Measurements from ENCODE around the gene FBXW12.
"Not testable (repeated sequence)": the region's sequence is repeated elsewhere in the genome, so short reads cannot be mapped to it uniquely, and the experiment has no call there.

The FBXW12 gene

DNA sequence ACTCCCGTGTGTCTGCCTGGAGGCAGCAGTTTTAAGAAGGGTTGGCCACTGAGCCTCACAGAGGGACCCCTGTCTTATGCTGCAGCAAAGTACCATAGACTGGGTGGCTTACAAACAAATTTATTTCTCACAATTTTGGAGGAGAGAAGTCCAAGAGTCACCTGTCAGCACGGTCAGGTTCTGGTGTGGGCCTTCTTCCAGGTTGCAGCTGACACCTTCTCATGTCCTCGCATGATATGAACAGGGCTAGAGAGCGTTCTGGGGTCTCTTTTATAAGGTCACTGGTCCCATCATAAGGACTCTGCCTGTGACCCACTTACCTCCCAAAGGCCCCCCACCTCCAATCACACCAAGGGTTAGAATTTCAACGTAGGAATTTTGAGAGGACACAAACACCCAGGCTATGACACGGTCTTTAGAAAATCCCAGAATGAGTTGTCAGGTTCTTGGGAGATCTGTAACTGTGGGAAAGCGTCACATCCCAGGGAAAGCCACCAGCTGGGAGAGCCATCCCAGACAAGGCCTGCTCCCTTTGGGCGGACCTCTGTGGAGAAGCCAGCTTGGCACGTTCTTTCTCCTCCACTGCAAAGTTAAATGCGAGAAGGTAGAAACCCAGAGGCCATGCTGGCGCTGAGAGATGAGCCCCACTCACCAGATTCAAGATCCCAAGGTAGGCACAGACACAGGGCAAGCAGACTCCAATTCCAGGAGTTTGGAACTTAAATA lies at the start of gene FBXW12:
Gene FBXW12 (plus strand): TSS at position 569 of the 726 bp plus-strand sequence. CDS start 549 bp downstream, outside the sequence.
- no peak for DNase-seq (ENCODE audit: low read depth in 3 of 3)

DNA sequence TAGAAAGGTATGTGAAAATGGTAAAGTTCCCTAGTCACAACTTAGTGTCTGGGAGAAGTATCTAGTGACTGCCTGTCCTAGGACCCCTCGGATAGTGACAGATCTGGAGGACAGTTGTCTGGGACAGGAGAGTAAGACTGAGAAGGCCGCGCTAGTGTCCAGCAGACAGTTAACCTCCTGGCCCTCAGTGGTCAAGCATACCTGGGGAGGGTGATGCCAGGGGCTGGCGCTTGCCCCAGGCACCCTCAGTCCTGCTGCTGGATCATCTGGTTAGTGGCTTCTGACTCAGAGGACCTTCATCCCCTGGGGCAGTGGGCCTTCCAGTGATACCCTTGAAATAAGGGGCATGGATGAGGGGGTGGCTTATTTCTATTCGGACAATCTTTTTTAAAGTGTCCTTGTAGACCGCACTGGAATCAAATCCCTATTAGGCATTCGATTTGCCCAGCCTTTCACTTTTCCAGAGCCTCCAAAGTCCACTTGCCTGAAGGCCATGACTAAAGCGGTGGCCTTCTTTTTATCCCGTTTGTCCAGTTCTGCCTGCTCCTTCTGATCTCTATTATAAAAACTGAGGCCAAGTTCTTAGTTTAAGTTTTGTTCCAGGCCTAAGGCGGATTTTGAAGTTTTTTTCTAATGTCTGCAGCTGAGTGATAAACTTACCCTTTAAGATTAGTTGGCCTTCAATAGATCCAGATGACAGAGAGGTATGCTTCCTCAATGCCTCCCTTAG lies 40.1 kb upstream of the FBXW12 start:
- not testable (repeated sequence) for DNase-seq (ENCODE audit: low read depth in 3 of 3)

DNA sequence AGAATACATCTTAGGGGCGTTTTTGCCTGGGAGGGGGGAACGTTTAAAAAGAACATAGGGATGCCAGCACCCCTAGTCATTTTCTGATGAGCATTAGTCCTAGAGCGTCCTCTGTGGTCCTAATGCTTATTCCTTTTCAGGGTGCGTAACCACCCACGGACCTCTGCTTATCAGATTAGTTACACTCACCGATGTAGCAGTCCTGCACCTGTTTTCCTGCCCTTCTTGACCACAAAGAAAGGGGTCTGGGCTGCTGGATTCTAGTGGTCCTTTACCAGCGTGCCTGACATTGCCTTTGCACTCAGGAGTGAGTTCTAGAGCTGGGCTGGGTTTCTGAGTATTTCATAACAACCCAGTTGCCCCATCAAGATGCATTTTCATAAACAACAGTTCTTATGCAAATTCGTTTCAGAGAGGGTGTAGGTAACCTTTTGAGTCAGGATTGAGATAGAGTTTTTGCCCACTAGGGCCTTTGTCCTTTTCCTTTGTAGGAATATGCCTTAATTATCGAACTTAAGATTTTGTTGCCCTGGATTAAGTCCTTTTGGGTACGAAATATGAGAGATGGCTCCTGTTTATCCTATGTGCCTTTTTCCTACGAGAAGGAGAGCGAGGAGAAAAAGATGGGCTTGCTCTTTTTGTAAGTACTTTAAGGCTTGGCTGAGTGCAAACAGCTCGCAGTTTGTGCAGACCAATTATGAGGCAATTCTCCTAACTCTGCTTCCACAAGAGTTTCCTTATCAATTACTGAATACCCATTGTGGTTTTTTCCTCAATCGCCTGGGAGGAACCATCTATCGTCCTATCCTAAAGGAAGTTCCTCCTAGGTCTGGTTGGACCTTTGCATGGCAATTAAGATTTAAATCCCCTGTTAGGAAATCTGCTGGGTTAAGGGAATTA lies 38.4 kb upstream of the FBXW12 start, which contains the start of gene SPINK8:
Gene SPINK8 (minus strand): TSS at position 316 of the 900 bp plus-strand sequence. CDS start 5,320 bp downstream, outside the sequence.
- not testable (repeated sequence) for DNase-seq (ENCODE audit: low read depth in 3 of 3)

DNA sequence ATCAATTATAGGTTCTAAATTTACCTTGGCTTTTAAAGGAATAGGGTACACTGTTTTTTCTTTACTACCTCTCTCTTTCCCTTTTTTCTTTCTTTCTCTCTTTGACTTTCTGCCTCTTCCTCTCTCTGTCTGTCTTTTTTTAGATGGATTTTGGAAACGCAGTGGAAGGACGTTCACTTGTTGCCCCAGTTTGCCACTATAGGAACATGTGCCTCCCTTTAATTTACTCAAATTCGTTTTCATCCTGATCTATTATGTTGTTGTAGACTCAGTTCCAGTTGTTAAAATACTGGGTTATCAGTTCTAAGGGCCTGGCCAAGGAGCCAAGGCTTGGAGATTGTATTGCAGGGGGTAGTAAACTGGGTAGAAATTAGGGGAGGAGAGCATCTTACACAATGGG lies 37.4 kb upstream of the FBXW12 start:
- no peak for DNase-seq (ENCODE audit: low read depth in 3 of 3)

DNA sequence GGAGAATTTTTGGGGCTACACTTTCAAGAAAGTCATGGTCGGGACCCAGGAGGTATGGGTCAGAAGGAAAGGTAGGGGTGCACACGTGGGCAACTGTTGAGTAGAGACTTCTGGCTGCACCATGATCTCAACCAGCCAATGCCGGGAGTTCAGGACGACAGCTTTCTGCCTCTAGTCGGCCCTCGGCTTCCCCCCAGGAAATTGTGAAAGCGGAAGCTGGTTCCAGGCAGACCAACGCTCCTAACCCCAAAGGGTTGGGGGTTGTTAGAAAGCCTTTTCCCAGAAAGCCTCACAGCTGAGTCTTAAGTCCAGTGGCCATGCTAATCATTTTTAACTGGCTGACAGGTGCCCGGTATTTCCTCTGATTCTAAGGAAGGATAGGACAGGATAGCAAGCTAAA lies 36.7 kb upstream of the FBXW12 start:
- not testable (repeated sequence) for DNase-seq (ENCODE audit: low read depth in 3 of 3)

DNA sequence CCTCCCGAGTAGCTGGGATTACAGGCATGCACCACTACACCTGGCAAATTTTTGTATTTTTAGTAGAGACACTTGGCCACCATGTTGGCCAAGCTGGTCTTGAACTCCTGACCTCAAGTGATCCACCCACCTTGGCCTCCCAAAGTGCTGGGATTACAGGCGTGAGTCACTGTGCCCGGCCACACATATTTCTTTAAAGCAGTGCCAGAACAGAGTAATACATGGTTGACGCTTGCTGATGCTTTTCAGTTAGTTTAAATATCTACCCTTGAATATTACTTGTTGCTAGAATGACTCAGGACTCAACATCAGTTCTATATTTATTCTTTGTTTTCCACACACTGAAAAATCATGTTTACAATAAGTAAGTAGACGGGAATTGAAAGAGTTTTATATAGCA lies 34.5 kb upstream of the FBXW12 start:
- not testable (repeated sequence) for DNase-seq (ENCODE audit: low read depth in 3 of 3)

- no peak for DNase-seq (ENCODE audit: low read depth in 3 of 3)
Observed at GRCh38 chr3:48338635-48339034, 33.4 kb upstream of the FBXW12 start.

DNA sequence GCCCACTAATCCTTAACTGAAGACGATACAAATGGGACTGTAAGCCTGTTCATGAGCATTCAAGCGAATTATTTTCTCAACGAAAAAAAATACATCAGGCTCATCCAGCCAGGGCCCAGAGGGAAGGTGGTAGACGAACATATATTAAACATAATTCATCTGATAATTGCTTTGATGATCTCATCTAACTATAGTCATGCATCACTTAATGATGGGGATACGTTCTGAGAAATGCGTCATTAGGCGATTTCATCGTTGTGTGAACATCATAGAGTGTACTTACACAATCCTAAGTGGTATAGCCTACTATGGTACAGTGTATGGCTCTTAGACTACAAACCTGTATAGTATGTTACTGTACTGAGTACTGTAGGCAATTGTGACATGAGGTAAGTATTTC lies 28.6 kb upstream of the FBXW12 start:
- DNase-seq (ENCODE audit: low read depth in 3 of 3): no peak

DNA sequence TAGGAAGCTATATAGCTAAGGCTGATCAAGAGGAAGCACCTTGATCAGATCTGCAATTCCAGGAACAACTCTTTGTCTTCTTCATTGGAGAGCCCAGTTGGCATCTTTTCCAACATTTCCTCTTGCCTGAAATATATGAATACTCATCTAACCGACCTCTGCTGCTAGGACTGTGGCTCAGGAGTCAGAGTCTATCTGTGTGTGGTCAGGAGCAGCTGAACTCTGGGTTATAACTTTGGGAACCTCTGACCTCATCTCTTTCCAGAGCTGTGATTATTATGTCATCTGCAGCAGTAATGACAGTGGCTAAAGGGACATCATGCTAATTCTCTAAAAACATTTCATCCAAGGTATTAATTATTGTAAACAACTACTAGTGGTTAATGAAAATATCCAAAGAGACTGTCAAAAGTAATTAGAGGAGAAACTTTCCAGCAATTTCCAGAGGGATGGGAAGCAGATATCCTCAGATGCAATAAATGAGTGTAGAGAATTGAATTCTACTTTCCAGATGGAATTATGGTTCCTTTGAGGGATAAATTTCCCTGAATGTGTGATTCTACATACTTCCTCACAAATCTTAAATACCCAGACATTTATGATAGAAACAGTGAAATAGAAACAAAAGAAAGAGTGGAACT lies 27.0 kb upstream of the FBXW12 start:
- DNase-seq (ENCODE audit: low read depth in 3 of 3): no peak

DNA sequence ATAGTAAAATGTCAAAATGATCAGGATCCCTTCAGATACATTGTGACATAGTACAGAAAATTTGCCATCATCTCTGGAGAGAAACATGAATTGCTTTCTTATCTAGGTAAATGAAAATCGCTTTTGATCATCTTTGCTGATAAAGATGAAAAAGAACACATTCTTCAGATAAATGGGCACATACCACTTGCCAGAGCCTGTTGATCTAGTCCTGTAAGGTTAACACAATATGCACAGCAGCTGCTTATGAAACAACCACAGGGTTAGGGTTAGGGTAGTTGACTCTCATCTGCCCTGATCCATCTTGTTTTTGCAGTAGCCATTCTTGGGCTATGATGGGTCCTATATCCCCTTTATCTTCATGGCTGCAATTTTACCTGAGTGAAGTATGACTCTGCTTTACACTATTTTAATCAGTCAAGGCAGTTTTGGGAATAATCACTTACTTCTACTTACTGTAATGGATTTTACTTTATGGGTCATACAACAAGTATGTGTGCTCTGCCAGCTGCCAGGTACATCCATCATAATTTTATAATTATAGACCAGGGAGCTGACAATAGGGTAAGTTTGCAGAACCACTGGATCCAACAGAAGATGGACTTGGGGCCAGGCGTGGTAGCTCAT lies 26.0 kb upstream of the FBXW12 start:
- DNase-seq (ENCODE audit: low read depth in 3 of 3): no peak

GRCh38 chr3:48347500-48347899 lies 24.5 kb upstream of the FBXW12 start:
- no peak for DNase-seq (ENCODE audit: low read depth in 3 of 3)

DNA sequence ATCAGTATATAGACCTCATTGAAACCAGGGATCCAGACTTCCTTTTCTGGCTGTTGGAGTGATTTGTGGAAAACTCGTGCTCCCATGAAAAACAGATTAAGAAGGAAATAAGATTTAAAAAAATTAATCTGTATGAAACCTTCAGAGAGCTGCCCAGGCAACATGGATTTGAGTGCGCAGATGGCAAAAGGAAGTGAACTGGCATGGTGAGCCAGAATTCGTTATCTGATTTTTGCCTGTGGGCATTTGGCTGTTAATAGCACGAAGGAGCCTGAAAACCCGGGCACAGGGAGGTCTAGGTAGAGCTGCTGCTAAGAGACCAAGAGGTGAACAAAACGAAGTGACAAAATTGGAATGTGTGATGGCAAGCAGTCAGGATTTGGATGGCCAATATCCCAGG lies 19.5 kb upstream of the FBXW12 start:
- DNase-seq (ENCODE audit: low read depth in 3 of 3): no peak

DNA sequence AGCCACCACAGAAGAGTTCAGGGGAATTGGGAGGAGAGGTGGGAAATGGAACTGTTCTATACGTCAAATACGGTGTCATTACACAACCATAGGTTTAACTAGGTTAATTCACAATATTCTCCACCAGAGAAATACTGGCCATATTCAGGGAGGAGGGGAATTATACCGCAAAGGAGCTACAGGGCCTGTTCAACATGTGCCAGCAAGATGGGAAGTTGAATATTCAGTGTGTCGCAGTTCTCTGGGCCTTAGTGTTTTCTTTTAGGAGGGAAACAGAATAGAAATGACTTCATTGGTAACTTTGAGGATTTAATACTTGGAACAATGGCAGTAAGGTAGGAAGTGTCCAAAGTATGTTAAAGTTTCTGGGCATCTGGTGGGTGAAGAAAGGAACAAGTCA lies 18.0 kb upstream of the FBXW12 start:
- DNase-seq (ENCODE audit: low read depth in 3 of 3): no peak

DNA sequence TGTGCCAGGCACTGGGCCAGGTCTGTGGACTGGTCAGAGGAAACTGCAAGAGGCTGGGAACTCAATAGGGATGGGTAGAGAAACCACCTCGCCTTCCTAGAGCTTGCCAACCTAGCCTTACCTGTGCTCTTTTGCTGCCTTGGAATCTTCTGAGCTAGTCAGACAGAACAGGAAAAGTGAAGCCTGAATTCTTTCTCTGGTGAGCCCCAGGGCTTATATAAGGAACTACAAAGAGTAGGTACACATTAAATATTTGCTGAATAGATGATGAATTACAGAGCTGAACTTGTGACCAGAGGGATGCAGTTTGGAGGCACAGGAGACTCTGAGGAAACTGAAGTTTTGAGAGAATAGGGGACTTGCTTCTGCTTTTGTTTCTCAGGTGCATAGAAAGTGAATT lies 15.6 kb upstream of the FBXW12 start:
- no peak for DNase-seq (ENCODE audit: low read depth in 3 of 3)

DNA sequence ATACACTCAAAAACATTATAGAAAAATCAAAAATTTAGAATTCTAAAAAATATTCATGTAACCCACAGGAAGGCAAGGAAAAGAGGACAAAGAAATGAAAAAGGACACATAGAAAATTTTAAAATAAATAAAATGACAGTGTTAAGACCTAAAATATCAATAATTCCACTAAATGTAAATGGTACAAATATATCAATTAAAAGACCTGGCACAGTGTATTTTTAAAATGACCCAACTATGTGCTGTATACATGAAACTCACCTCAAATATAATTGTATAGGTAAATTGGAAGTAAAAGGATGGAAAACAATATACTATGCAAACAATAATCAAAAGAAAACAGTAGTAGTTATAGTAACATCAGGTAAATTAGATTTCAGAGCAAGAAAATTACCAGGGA lies 10.1 kb upstream of the FBXW12 start:
- DNase-seq (ENCODE audit: low read depth in 3 of 3): no peak

DNA sequence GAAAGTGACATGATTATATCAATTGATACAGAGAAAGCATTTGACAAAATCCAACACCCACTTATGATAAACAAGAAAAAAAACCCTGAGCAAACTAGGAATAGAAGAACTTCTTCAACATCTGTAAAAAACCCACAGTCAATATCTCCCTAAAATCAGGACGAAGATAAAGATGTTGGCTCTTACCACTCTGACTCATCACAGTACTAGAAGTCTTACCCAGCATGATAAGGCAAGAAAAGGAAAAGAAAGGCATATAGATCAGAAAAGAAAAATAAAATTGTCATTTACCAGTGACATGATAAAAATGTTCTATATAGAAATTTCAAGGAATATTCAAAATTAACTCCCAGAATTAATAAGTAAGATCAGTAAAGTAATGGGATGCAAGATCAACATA lies 7.2 kb upstream of the FBXW12 start:
- no peak for DNase-seq (ENCODE audit: low read depth in 3 of 3)

GRCh38 chr3:48367201-48367600 lies 4.8 kb upstream of the FBXW12 start:
- no peak for DNase-seq (ENCODE audit: low read depth in 3 of 3)

GRCh38 chr3:48369693-48370332 lies 2.2 kb upstream of the FBXW12 start:
- DNase-seq (ENCODE audit: low read depth in 3 of 3): no peak

DNA sequence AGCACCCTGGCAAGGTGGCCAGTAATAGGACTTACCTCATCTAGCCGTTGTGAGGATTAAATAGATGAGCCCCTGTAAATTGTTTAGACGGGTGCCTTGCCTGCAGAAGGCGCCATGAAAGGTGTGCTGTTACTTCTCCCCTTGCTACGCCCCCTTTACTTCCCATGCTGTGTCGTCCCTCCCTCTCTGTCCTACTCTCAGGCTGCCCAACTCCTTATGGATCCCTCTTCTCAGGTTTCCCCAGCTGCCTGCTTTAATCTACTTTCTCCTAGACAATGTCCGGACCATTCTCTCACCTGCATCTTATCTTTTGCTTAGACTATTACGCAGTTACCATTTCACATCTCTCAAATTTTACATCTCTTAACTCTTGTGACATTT lies 1.7 kb upstream of the FBXW12 start:
- no peak for DNase-seq (ENCODE audit: low read depth in 3 of 3)

DNA sequence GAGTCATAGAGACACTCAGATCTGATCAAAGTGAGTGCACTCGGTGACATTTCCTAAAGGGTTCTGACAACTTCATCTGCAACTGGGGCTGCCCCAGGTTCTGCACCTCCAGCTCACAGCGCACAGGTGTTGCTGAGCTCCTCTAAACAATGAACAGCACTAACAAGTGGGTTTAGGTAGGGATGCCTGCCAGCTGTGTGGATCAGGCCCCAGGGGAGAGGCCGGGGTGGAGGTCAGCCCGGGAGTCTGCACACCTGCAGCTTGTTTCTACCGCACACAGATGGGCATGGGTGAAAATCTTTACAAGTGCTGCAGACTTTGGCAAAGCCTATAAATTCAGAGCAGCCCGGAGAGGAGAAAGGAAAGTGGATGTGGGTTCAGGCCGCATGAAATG lies 355 bp downstream of the FBXW12 start:
- DNase-seq (ENCODE audit: low read depth in 3 of 3): no peak
